Thyroid gland (tissue), 4 donors: ENCODE results near the gene STX8.

Experiments
- POLR2A ChIP-seq, 2 donors: fragments of 450-650 bp; IDR thresholded peaks; one replicate each; pipeline ENCODE4 v1.6.1; 2017; ENCODE audit warnings: antibody characterized with exemption in 2 of 2, mild to moderate bottlenecking in 2 of 2, moderate library complexity in 1 of 2
- TF ChIP-seq, protein P1 (sequence below), 6 experiments: fragments of 200-600 bp in 3 of 6; fragments of 450-650 bp in 3 of 6; sonication (generic) in 3 of 6; IDR thresholded peaks; one replicate each; pipeline ENCODE4 v1.5.1; 2016 to 2019; ENCODE audit warnings: antibody characterized with exemption in 6 of 6, mild to moderate bottlenecking in 2 of 6, inconsistent platforms in 1 of 6, moderate library complexity in 1 of 6

DNA sequence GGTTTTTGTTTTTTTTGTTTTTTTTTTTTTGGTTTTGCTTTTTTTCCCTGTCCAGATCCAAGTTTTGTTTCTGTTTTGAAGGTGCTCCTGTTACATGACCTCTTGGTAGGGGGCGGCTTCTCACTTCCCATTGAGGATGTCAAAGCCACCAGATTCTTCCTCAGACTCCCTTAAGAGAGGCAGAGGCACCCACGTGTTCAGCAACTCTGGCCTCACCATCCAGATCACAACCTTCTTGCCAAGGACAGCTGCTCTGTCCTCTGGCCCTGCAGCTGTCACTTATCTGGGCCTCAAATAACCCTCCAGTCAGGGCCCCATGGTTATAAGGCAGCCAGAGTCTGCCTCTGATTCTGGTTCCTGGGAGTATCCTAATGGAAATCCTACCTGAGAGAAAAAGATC, 208.5 kb downstream of the STX8 start:
- TF ChIP-seq, protein P1, sequence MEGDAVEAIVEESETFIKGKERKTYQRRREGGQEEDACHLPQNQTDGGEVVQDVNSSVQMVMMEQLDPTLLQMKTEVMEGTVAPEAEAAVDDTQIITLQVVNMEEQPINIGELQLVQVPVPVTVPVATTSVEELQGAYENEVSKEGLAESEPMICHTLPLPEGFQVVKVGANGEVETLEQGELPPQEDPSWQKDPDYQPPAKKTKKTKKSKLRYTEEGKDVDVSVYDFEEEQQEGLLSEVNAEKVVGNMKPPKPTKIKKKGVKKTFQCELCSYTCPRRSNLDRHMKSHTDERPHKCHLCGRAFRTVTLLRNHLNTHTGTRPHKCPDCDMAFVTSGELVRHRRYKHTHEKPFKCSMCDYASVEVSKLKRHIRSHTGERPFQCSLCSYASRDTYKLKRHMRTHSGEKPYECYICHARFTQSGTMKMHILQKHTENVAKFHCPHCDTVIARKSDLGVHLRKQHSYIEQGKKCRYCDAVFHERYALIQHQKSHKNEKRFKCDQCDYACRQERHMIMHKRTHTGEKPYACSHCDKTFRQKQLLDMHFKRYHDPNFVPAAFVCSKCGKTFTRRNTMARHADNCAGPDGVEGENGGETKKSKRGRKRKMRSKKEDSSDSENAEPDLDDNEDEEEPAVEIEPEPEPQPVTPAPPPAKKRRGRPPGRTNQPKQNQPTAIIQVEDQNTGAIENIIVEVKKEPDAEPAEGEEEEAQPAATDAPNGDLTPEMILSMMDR (IDR thresholded peaks at IDR 0.05): no peak
- no peak for TF ChIP-seq POLR2A (IDR thresholded peaks at IDR 0.05)
